ENCODE data around the gene ACSL3.
"Not testable (repeated sequence)": the region's sequence is repeated elsewhere in the genome, so short reads cannot be mapped to it uniquely, and the experiment has no call there.

The ACSL3 gene

DNA sequence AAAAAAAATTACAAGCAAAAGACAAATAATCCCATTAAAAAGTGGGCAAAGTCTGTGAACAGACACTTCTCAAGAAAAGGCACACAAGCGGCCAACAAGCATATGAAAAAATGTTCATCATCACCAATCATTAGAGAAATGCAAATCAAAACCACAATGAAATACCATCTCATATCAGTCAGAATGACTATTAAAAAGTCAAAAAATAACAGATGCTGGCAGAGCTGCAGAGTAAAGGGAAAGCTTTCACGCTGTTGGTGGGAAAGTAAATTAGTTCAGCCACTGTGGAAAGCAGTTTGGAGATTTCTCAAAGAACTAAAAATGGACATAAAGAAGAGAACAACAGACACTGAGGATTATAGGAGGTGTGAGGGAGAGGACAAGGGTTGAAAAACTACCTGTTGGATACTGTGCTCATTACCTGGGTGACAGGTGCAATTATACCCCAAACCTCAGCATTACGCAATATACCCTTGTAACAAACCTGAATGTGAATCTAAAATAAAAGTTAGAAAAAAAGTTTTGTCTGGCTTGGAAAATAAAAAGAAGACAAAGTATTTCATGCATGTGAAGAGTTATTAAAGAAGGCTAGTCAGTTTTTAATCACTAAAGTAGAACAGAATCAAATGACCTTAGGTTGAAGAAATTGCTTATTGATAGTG lies 8.7 kb upstream of the ACSL3 start:
- DNase-seq (ENCODE audit: low read depth in 2 of 3, low spot score in 1 of 3): no peak

- no peak for DNase-seq (ENCODE audit: low read depth in 2 of 3, low spot score in 1 of 3)
Observed at GRCh38 chr2:222854773-222855700, 5.8 kb upstream of the ACSL3 start.

GRCh38 chr2:222859786-222860612 lies 837 bp upstream of the ACSL3 start:
- no peak for DNase-seq (ENCODE audit: low read depth in 2 of 3, low spot score in 1 of 3)

GRCh38 chr2:222861411-222862105 lies 722 bp downstream of the ACSL3 start:
- DNase-seq (ENCODE audit: low read depth in 2 of 3, low spot score in 1 of 3): peak in 2 of 3 donors; percentile 8

- no peak for DNase-seq (ENCODE audit: low read depth in 2 of 3, low spot score in 1 of 3)
Observed at GRCh38 chr2:222862106-222862908, 1.5 kb downstream of the ACSL3 start.

GRCh38 chr2:222862909-222863544 lies 2.2 kb downstream of the ACSL3 start:
- DNase-seq (ENCODE audit: low read depth in 2 of 3, low spot score in 1 of 3): no peak

- no peak for DNase-seq (ENCODE audit: low read depth in 2 of 3, low spot score in 1 of 3)
Observed at GRCh38 chr2:222864296-222864695, 3.5 kb downstream of the ACSL3 start.

DNA sequence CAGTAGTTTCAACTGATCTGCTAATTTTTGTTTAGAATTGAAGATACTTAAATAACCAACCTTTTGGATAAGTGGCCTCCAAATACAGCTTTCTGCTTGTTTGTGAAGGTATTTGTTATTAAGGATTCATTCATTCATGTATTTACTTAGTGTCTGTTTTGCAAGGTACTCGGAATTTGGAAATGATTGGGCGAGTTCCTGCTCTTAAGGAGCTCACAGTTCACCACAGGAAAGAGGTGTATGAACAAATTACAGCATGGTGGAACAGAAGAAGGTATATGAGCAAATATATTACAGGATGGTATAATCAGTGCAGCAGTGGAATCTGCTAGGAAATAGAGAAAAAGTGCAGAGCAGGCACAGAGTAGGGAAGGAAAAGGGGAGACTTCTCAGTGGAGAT lies 4.5 kb downstream of the ACSL3 start:
- DNase-seq (ENCODE audit: low read depth in 2 of 3, low spot score in 1 of 3): no peak

DNA sequence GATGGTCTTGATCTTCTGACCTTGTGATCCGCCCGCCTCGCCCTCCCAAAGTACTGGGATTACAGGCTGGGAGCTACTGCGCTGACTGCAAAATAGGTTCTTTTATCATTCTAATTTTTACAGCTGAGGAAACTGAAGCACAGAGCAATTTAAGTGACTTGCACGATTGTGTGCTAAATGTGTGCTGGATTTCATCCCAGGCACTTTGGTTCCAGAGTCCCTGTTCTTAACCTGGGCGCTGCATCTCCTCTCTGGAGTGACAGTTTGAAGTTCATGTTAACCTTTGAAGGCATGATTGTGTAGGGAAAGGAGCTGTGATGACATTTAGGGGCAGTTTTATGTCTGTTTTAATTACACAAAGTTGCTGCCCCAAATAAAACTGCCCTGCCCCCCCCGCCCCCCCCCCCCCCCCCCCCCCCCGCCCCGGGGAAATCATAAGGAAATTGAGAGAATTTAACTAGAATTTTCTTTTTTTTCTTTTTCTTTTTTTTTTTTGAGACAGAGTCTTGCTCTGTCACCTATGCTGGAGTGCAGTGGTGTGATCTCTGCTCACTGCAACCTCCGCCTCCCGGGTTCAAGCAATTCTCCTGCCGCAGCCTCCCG lies 5.6 kb downstream of the ACSL3 start:
- DNase-seq (ENCODE audit: low read depth in 2 of 3, low spot score in 1 of 3): no peak

- DNase-seq (ENCODE audit: low read depth in 2 of 3, low spot score in 1 of 3): not testable (repeated sequence)
Observed at GRCh38 chr2:222868560-222869251, 7.9 kb downstream of the ACSL3 start.

DNA sequence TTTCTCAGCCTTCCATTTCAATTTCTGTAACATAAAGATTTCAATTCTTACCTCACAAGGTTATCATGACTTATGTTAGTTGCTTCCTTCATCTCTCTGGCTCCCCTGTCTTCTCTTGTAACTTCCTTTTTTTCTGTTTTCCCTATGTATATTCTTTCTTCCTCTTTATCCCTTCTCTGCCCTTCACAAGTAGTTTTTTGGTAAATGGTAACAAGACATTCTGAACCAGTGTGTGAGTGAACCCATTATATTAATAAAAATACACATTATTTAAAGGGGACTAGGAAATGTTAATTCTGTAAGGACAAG lies 8.4 kb downstream of the ACSL3 start:
- no peak for DNase-seq (ENCODE audit: low read depth in 2 of 3, low spot score in 1 of 3)

DNA sequence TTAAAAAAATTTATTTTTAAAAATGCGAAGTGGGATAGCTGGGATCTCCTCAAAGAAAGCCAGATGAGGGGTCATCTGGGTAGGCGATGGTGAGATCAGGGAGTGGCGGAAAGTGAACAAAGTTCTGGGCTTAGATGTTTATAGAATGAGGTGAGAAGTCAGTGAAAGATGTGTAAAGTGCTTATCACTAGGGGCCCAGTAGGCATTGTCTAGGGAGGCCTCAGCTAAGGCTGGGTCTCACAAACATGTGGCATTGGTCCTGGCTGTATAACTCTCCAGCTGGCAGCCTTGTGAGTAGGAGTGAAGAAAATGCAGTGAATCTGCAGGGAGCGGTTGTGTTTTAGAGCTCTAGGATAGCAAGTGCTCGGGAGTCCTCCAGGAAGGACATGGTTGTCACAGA lies 10.5 kb downstream of the ACSL3 start:
- DNase-seq (ENCODE audit: low read depth in 2 of 3, low spot score in 1 of 3): no peak

GRCh38 chr2:222872551-222872950 lies 11.7 kb downstream of the ACSL3 start:
- DNase-seq (ENCODE audit: low read depth in 2 of 3, low spot score in 1 of 3): no peak

GRCh38 chr2:222875482-222875881 lies 14.6 kb downstream of the ACSL3 start:
- DNase-seq (ENCODE audit: low read depth in 2 of 3, low spot score in 1 of 3): no peak

DNA sequence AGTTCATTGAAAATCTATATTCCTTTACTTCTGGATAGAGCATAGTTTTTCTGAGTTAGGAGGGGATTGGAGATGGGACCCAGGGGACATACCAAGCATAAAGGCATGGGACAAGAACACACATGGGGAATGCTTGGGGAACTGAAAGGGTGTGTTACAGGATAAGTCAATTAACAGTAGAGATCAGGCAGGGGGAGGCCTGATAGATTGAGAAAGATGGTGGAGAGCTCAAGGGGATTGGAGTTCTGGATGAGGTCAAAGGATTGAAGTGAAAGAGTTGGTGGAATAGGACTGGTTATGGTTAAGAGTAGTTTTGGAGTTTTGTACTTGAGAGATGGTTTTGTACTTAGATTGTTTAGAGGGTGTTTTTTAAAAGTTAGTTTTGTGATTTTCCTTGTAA lies 16.1 kb downstream of the ACSL3 start:
- DNase-seq (ENCODE audit: low read depth in 2 of 3, low spot score in 1 of 3): no peak

DNA sequence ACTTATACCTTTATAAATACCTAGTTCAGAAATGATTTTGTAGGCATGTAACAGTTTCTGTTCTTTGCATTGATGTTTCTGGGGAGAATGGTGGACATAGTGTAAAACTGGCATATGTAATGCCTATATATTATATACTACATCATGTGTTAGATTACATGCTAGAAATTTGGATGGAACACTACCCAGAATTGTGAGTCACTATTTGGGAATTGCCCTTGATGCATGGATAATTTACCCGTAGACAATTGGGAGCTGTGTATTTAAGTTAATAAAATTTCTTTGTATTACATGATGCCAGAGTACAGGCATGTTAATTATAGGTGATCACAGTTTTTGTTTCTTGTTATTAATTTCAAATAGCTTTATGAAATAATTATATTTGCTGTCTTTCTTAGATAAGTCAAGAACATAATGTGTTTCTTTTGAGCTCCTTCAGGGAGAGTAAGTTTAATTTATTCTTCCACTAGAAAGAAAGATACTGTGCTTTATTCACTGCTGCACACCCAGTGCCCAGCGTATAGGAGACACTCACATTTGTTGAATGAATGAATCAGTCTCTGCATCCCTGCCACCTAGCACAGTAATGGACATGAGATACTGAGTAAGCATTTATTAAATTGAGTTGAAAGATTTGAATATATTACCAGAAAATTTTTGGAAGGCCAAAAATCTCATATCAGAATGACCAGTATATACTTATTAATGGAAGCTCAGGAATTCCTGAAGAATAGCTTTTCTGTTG lies 16.9 kb downstream of the ACSL3 start:
- no peak for DNase-seq (ENCODE audit: low read depth in 2 of 3, low spot score in 1 of 3)

GRCh38 chr2:222878301-222878876 lies 17.6 kb downstream of the ACSL3 start:
- DNase-seq (ENCODE audit: low read depth in 2 of 3, low spot score in 1 of 3): no peak
